Dendritic cell treated with granulocyte-macrophage colony-stimulating factor and Interleukin-4, amounts not matched to agents 40 ng/mL and 50 ng/mL, for 4 days (primary cell): ENCODE results near the gene NFYC.

Experiments
- H3K27ac Mint-ChIP-seq: one replicate; pipeline ENCODE4 v1.8.0; 2022; ENCODE audit warnings: mild to moderate bottlenecking, mixed read lengths
- H3K27me3 Mint-ChIP-seq: one replicate; pipeline ENCODE4 v1.8.0; 2022; ENCODE audit warnings: mild to moderate bottlenecking, mixed read lengths
- H3K36me3 Mint-ChIP-seq: one replicate; pipeline ENCODE4 v1.8.0; 2022; ENCODE audit warnings: low read depth, mixed read lengths
- H3K4me1 Mint-ChIP-seq: one replicate; pipeline ENCODE4 v1.8.0; 2022; ENCODE audit warnings: low read depth, mixed read lengths
- H3K4me3 Mint-ChIP-seq: one replicate; pipeline ENCODE4 v1.8.0; 2022; ENCODE audit warnings: mild to moderate bottlenecking, moderate library complexity, mixed read lengths
- H3K9me3 Mint-ChIP-seq: one replicate; pipeline ENCODE4 v1.8.0; 2022; ENCODE audit warnings: mixed read lengths
- intact Hi-C: fragments of 100-400 bp; cut with micrococcal nuclease; formaldehyde crosslinking; loops from one replicate; pipeline ENCODE4 v1.15.0; 2022

NFYC gene

GRCh38 chr1:40658751-40659648, 32.5 kb upstream of the NFYC start:
- no peaks in the 10 kb centered on the region for H3K9me3 Mint-ChIP-seq
- no peaks in the 10 kb centered on the region for H3K36me3 Mint-ChIP-seq
- no peak overlapping the region for H3K4me3 Mint-ChIP-seq
- H3K27me3 Mint-ChIP-seq: peaks cover 17% of the 10 kb centered on the region
- no peak overlapping the region for H3K27ac Mint-ChIP-seq
- intact Hi-C loops: loop anchor here (5.0 kb wide), 1 partner anchor 37 kb away; no protein-coding TSS in a partner anchor
- peaks cover 27% of the 10 kb centered on the region for H3K4me1 Mint-ChIP-seq

GRCh38 chr1:40659649-40659947, 31.9 kb upstream of the NFYC start:
- Mint-ChIP-seq H3K27ac (no peak overlapping the region), H3K4me3 (no peak overlapping the region), H3K9me3 (no peaks in the 10 kb centered on the region), H3K4me1 (peaks cover 29% of the 10 kb centered on the region), H3K27me3 (peaks cover 14% of the 10 kb centered on the region), H3K36me3 (no peaks in the 10 kb centered on the region)
- intact Hi-C loops: loop anchor here (5.0 kb wide), 1 partner anchor 37 kb away; no protein-coding TSS in a partner anchor

DNA sequence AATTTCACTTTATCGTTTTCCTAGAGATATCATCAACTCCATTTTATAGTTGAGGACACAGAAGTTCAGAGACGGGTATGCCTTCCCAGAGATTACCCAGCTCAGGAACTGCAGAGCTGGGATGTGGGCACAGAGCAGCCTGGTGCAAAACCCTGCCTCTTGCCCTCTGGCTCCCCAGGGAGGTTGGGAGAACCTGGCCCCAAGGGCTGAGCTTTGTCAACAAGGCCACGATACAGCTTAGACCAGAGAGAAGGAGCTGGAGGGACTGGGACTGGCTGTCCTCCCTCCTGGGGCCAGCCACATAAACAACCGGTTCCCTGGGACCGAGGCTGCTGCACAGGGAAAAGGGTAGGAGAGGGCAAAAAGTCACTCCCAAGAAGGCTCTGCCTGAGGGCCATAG, 29.8 kb upstream of the NFYC start:
- Mint-ChIP-seq H3K27ac (peak overlapping the region; percentile 45), H3K4me3 (no peak overlapping the region), H3K9me3 (no peaks in the 10 kb centered on the region), H3K27me3 (peaks cover 15% of the 10 kb centered on the region), H3K36me3 (no peaks in the 10 kb centered on the region), H3K4me1 (peaks cover 41% of the 10 kb centered on the region)
- intact Hi-C loops: no loop called here

- H3K9me3 Mint-ChIP-seq: no peaks in the 10 kb centered on the region
- H3K4me1 Mint-ChIP-seq: peaks cover 41% of the 10 kb centered on the region
- H3K36me3 Mint-ChIP-seq: no peaks in the 10 kb centered on the region
- H3K27me3 Mint-ChIP-seq: peaks cover 15% of the 10 kb centered on the region
- peak overlapping the region; percentile 45 for H3K27ac Mint-ChIP-seq
- peak overlapping the region; percentile 32 for H3K4me3 Mint-ChIP-seq
- intact Hi-C loops: no loop called here
These were observed 29.4 kb upstream of the NFYC start for GRCh38 chr1:40662151-40662550.

- Mint-ChIP-seq H3K4me3 (no peak overlapping the region), H3K27me3 (peaks cover 15% of the 10 kb centered on the region), H3K36me3 (no peaks in the 10 kb centered on the region), H3K9me3 (no peaks in the 10 kb centered on the region), H3K27ac (peak overlapping the region; percentile 50), H3K4me1 (peaks cover 41% of the 10 kb centered on the region)
- intact Hi-C loops: no loop called here
These were observed 28.6 kb upstream of the NFYC start for GRCh38 chr1:40662864-40663263.

GRCh38 chr1:40663324-40664166, 28.0 kb upstream of the NFYC start:
- Mint-ChIP-seq H3K27ac (peak overlapping the region; percentile 50), H3K27me3 (peaks cover 13% of the 10 kb centered on the region), H3K9me3 (no peaks in the 10 kb centered on the region), H3K4me1 (peaks cover 41% of the 10 kb centered on the region), H3K36me3 (no peaks in the 10 kb centered on the region), H3K4me3 (peak overlapping the region; percentile 32)
- intact Hi-C loops: no loop called here

DNA sequence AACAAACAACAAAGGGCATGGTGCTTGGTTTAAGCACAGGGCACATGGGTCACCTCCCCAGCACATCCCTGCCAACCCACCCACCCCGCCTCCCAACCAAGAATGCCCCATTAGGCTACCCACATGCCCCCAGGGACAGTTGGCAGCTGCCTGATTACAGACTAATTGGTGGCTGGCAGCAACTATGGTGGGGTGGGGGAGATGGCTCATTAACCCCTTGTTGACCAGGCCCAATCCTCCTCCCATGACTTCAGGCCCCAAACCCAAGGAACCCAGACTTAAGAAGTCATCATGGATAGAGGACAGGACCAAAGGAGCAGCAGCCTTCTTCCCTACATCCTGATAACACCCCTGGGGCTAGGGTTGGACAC, 27.4 kb upstream of the NFYC start:
- Mint-ChIP-seq H3K27ac (no peak overlapping the region), H3K4me3 (peak overlapping the region; percentile 68), H3K9me3 (no peaks in the 10 kb centered on the region), H3K36me3 (no peaks in the 10 kb centered on the region), H3K4me1 (peaks cover 41% of the 10 kb centered on the region), H3K27me3 (peaks cover 15% of the 10 kb centered on the region)
- intact Hi-C loops: no loop called here

DNA sequence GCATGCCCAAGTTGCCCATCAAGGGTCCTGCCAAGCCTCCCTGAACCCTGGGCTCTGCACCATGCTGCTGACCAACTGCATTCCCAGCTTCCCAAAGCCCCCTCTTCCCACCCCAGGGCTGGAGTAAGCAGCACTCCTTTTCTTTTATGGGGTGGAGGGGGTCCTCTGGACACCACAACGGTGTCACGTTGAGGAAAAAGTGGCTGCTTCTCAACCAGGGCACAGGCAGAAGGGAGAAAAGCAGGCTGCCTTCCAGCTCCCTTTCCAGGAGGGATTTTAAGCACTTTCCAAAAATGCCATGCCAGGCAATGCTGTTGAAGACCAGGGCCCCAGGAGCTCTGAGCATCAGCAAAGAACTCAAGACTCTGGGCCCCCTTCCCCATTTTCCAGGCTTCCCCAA, 26.7 kb upstream of the NFYC start:
- intact Hi-C loops: no loop called here
- H3K4me3 Mint-ChIP-seq: peak overlapping the region; percentile 68

DNA sequence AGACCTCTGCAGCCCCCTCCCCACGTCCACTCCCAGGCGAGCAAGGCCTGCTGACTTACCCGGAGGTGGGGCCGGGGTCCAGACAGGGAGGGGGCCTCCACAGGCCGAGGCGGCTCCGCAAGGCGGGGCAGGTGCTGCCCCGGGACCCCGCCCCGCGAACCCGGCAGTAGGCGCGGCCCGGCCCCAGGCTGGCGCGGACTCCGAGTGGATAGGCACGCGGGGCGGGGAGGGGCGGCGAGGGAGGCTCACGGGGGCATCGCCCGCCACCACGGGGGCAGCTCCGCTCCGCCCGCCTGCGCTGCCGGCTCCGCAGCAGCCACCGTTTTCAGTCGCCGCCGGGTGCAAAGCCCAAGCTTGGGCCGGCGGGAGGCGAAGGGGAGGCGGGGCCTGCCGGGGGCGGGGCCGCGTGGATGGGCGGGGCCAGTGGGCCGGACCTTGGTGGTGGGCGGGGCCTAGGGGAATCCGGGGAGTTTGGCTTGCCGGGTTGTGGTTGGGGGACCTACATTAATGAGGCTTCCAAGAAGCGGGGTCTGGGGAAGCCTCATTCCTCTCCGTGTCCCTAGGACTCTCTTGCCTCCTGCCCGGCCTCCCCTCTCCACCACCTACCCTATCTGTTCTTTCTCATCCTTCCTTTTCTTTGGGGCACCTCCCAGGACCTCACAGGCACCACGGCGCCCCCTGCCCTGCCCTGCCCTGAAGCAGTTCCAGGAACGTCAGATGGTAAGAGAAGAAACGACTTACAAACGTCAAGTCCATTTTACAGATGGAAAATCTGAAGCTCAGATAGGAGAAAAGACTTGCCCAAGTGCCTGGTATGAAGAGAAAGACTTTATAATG, 26.0 kb upstream of the NFYC start, which contains the start of gene RIMS3:
TSS of gene RIMS3 (minus strand) at position 348 of the 837 bp plus-strand sequence. CDS start 23,757 bp downstream, outside the sequence.
- intact Hi-C loops: no loop called here
- H3K27ac Mint-ChIP-seq: peak within 1 kb of the TSS; percentile 74
- no peaks in the 10 kb centered on the region for H3K9me3 Mint-ChIP-seq
- H3K4me1 Mint-ChIP-seq: peaks cover 41% of the 10 kb centered on the region
- H3K36me3 Mint-ChIP-seq: no peaks in the 10 kb centered on the region
- H3K4me3 Mint-ChIP-seq: peak within 1 kb of the TSS; percentile 81
- H3K27me3 Mint-ChIP-seq: peaks cover 20% of the 10 kb centered on the region

More for the DNA sequence above, 26.7 kb upstream of the NFYC start:
- H3K27me3 Mint-ChIP-seq: peaks cover 19% of the 10 kb centered on the region
- peak overlapping the region; percentile 41 for H3K27ac Mint-ChIP-seq
- no peaks in the 10 kb centered on the region for H3K9me3 Mint-ChIP-seq
- H3K4me1 Mint-ChIP-seq: peaks cover 41% of the 10 kb centered on the region
- H3K36me3 Mint-ChIP-seq: no peaks in the 10 kb centered on the region

DNA sequence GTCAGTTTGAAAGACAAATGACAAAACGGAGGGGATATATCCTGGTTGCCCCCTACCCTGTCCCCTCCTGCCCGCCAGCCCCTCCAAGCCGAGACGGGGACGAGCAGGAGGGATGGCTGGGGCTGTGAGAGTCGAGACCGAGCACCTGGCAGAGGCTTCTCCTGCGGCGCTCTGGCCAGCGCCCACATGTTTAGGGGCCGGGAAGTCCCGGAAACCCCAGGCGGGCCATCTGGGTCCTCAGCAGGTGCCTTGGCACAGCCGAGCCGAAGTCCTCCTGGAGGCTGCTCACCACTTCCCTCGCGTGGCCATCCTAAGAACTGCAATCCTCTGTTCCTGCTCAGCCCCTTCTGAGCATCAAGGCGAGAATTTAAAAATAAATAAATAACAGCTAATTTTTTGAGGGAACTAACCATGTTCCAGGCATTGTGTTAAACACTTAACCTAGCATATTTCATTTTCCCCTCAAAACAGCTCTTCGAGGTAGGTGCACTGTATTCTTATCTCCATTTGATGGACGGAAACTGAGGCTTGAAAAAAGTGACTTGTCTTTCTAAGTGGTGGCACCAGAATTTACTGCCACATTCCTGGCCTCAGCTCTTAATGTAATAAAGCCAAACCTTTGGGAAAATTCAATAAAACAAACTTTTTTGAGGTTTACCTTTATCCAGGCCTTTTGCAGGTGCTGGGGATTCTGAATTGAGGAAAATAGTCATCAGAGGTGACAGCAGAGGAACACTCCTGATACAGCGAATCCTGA, 22.6 kb upstream of the NFYC start:
- intact Hi-C loops: loop anchor here (1.0 kb wide), 2 partner anchors 57 to 77 kb away; no protein-coding TSS in a partner anchor

GRCh38 chr1:40673452-40673851, 18.1 kb upstream of the NFYC start:
- Mint-ChIP-seq H3K4me1 (no peaks in the 10 kb centered on the region), H3K9me3 (no peaks in the 10 kb centered on the region), H3K27me3 (peaks cover 19% of the 10 kb centered on the region), H3K27ac (no peak overlapping the region), H3K4me3 (no peak overlapping the region), H3K36me3 (no peaks in the 10 kb centered on the region)
- intact Hi-C loops: no loop called here

More for the DNA sequence above, 22.6 kb upstream of the NFYC start:
- Mint-ChIP-seq H3K4me1 (peaks cover 19% of the 10 kb centered on the region), H3K9me3 (no peaks in the 10 kb centered on the region), H3K27me3 (peaks cover 15% of the 10 kb centered on the region), H3K4me3 (peak overlapping the region; percentile 41), H3K36me3 (no peaks in the 10 kb centered on the region), H3K27ac (peak overlapping the region; percentile 26)

DNA sequence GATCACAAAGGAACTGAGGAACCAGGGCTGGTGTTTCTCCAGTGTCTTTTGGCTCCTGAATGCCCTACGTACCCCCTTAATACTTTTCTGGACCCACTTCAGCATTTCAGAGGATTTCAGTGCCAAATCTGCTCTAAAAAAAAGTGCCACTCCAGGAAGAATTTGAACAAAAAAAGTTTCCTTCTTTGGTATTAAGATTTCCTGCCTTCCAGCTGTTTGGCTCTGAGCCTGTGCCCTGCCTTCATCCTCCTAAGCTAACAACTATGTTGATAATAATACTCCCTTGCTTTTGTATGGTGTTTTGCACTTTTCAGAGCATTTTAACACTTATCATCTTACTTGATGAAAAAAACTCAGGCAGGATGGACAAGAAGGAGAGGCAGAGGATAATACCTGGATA, 15.0 kb upstream of the NFYC start:
- H3K27me3 Mint-ChIP-seq: peaks cover 10% of the 10 kb centered on the region
- no peaks in the 10 kb centered on the region for H3K9me3 Mint-ChIP-seq
- H3K27ac Mint-ChIP-seq: no peak overlapping the region
- no peak overlapping the region for H3K4me3 Mint-ChIP-seq
- H3K36me3 Mint-ChIP-seq: no peaks in the 10 kb centered on the region
- peaks cover 5% of the 10 kb centered on the region for H3K4me1 Mint-ChIP-seq
- intact Hi-C loops: no loop called here
